ENCODE measurements around the gene ZNF282.

Gene ZNF282

DNA sequence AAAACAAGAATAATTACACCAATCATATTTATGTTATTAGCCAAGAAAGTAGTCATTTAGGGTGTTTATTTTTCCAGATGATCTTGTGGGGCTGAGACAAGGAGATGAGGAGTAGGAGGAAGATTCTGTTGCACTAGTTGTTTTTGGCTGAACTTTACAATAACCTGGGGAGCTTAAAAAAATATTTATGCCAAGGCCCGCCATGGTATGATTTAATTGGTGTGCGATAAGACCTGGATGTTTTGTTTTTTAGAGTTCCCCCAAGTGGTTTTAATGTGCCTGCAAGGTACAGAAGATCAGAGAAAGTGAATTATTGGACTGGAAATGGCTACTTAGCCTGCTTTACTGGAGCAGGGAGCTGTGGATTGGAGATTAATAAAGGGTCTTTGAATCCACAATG lies 7.1 kb upstream of the ZNF282 start:
- CTCF ChIA-PET = interaction anchor here (0.8 to 1.6 kb wide), 7 partner anchors 8 to 62 kb away, joined by 3 read pairs; partner anchors contain the start of genes ZNF398 and ZNF425
- TF ChIP-seq, protein P1, sequence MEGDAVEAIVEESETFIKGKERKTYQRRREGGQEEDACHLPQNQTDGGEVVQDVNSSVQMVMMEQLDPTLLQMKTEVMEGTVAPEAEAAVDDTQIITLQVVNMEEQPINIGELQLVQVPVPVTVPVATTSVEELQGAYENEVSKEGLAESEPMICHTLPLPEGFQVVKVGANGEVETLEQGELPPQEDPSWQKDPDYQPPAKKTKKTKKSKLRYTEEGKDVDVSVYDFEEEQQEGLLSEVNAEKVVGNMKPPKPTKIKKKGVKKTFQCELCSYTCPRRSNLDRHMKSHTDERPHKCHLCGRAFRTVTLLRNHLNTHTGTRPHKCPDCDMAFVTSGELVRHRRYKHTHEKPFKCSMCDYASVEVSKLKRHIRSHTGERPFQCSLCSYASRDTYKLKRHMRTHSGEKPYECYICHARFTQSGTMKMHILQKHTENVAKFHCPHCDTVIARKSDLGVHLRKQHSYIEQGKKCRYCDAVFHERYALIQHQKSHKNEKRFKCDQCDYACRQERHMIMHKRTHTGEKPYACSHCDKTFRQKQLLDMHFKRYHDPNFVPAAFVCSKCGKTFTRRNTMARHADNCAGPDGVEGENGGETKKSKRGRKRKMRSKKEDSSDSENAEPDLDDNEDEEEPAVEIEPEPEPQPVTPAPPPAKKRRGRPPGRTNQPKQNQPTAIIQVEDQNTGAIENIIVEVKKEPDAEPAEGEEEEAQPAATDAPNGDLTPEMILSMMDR (IDR thresholded peaks at IDR 0.05; ENCODE audit: control extremely low read depth, extremely low read depth, low read depth, missing control alignments) = no peak
- POLR2A ChIA-PET = no interaction called here
- no peak for DNase-seq (ENCODE audit: extremely low spot score)

DNA sequence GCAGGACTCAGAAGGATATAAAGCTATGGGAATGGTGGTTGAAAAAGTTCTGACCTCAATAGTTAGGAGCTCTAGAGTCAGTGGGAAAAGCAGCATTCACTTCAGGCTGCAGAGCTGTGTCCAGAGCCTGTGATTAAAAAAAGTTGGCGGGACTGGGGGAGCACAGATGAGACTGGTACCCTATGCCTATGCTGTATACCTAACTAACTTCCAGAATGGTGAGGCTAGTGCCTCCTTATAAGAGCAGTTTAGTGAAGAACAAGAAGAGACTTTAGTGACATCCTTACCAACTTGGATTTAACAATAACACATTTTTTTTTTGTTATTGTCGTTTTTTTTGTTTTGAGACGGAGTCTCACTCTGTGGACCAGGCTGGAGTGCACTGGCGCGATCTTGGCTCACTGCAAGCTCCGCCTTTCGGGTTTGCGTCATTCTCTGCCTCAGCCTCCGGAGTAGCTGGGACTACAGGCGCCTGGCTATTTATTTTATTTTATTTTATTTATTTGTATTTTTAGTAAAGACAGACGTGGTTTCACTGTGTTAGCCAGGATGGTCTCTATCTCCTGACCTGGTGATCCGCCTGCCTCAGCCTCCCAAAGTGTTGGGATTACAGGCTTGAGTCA lies 6.6 kb upstream of the ZNF282 start:
- ChIA-PET POLR2A (no interaction called here), CTCF (interaction anchor here (0.8 to 1.6 kb wide), 6 partner anchors 8 to 63 kb away, joined by 3 read pairs; partner anchors contain the start of genes ZNF398 and ZNF425)
- no peak for DNase-seq (ENCODE audit: extremely low spot score)
- TF ChIP-seq, protein P1 (IDR thresholded peaks at IDR 0.05; ENCODE audit: control extremely low read depth, extremely low read depth, low read depth, missing control alignments) = no peak

DNA sequence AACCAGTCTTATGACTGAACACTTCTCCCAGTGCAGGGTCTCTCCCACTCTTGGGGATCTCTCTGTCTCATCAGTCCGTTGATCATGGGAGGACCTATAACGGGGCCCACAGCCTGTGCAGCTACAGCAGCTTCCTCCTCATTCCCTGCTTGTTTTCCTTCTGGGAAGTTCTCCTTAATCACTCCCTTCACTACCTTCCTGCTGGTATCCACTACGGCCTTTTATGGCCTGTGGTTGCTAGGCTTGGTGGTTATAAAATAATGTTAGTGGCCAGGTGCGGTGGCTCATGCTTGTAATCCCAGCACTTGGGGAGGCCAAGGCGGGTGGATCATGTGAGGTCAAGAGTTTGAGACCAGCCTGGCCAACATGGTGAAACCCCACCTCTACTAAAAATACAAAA lies 3.5 kb upstream of the ZNF282 start:
- POLR2A ChIA-PET = no interaction called here
- CTCF ChIA-PET = interaction anchor here (1.6 kb wide), 1 partner anchor 45 kb away, joined by 4 read pairs; the partner anchor contains the start of gene ZNF398

DNA sequence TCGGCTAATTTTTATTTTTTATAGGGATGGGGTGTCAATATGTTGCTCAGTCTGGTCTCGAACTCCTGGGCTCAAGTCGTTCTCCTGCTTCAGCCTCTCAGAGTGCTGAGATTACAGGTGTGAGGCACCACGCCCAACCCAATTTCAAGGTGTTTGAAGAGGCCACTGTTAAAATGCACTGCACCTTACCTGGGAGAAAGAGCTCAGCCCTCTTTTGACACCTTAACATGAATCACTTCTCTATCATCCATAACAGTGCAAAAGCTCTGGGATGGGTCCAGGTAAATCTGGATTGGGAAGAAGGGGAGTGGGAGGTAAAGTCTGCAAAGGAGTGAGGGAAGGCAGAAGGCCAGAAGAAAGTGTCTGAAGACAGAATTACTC lies 557 bp upstream of the ZNF282 start:
- TF ChIP-seq, protein P1 (IDR thresholded peaks at IDR 0.05; ENCODE audit: control extremely low read depth, extremely low read depth, low read depth, missing control alignments) = no peak
- no peak for DNase-seq (ENCODE audit: extremely low spot score)
- ChIA-PET CTCF (interaction anchor here (0.6 to 3.3 kb wide), 29 partner anchors 8 to 431 kb away, joined by 3 to 15 read pairs (median 4); partner anchors contain the start of genes ZNF398, ZNF425 and ZNF783), POLR2A (no interaction called here)

More for the DNA sequence above, 3.5 kb upstream of the ZNF282 start:
- TF ChIP-seq, protein P1 (IDR thresholded peaks at IDR 0.05; ENCODE audit: control extremely low read depth, extremely low read depth, low read depth, missing control alignments) = no peak
- DNase-seq (ENCODE audit: extremely low spot score) = no peak

DNA sequence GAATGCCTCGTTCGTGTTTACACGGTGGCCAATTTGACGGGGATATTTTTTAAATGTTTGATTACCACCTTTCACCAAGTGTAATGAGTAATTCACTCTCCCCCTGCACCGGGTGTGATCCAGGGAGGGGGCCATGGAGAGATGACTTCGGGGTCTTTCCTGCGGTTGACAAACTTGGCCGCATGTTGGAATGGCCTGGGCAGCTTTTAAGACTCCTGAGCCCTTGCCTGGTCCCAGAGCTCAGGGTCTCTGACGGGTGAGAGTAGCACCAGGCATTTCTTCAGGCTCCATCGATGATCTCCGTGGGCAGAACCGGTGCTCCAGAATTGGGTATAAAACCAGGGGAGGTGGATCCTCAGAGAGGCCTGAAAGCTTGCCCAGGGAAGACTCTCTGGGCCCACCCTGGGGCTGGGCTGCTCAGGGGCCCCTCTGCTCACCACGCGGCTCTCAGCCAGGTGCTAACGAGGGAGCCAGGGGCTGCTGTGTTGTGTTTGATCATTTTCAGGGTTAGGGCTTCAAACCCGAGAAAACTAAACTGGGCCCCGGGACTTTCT lies 882 bp downstream of the ZNF282 start:
- ChIA-PET POLR2A (interaction anchor here (1.2 kb wide), 1 partner anchor 8 kb away, joined by 4 read pairs; no protein-coding TSS in a partner anchor), CTCF (interaction anchor here (1.0 to 3.3 kb wide), 17 partner anchors 9 to 429 kb away, joined by 3 to 15 read pairs (median 5); partner anchors contain the start of gene ZNF398)
- no peak for DNase-seq (ENCODE audit: extremely low spot score)
- TF ChIP-seq, protein P1 (IDR thresholded peaks at IDR 0.05; ENCODE audit: control extremely low read depth, extremely low read depth, low read depth, missing control alignments) = no peak

DNA sequence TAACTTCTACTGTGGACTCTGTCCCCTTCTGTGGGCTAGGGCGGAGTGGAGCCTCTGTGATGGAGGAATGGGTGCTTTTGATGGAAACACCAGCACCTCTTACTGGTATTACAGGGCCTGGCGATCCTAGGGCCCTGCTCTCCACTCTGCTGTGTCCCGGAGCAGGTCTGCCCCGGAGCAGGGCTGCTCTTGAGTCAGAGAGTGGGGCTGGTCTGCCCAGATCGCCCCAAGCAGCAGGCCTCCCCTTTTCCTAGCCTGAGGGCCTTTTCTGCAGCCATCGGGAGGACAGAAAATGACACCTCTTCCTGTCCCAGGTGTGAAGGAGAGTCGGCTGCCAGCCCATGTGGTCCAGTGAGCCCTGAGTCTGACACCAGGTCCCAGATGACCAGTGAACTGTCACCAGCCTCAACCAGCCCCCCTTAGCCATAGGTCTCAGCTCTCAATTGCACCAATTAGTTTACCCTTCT lies 1.4 kb downstream of the ZNF282 start:
- TF ChIP-seq, protein P1 (IDR thresholded peaks at IDR 0.05; ENCODE audit: control extremely low read depth, extremely low read depth, low read depth, missing control alignments) = no peak
- ChIA-PET POLR2A (no interaction called here), CTCF (interaction anchor here (1.0 to 3.3 kb wide), 7 partner anchors 9 to 429 kb away, joined by 3 to 14 read pairs (median 5); partner anchors contain the start of gene ZNF398)
- DNase-seq (ENCODE audit: extremely low spot score) = peak; percentile 38
